A549 (cell line): Measurements from ENCODE around the gene TMEM63C.

Experiments used
- CBX2 ChIP-seq: fragments of 200-600 bp; sonication (generic); IDR thresholded peaks from 2 replicates; pipeline ENCODE4 v1.6.1; 2016; ENCODE audit warnings: low read depth, mild to moderate bottlenecking, borderline replicate concordance
- CTCF ChIP-seq: fragments of >200 bp; sonication (Bioruptor Twin); formaldehyde crosslinking; IDR thresholded peaks from 3 replicates; pipeline ENCODE4 v1.5.1; 2016
- EP300 ChIP-seq, 2 experiments: fragments of >200 bp; sonication (Bioruptor Twin); formaldehyde crosslinking; IDR thresholded peaks; 2 replicates in 1 of 2; 3 replicates in 1 of 2; pipeline ENCODE4 v1.6.1; 2016 to 2017
- JUNB ChIP-seq: fragments of >200 bp; sonication (Bioruptor Twin); formaldehyde crosslinking; IDR thresholded peaks from 2 replicates; pipeline ENCODE4 v1.6.1; 2016
- KDM1A ChIP-seq: fragments of 200-600 bp; sonication (generic); IDR thresholded peaks from 2 replicates; pipeline ENCODE4 v1.6.1; 2016; ENCODE audit warnings: low read depth, mild to moderate bottlenecking
- MAFK ChIP-seq: fragments of 450-650 bp; IDR thresholded peaks from 2 replicates; pipeline ENCODE4 v1.6.1; 2014; ENCODE audit not compliant: partially characterized antibody
- MYC ChIP-seq: IDR thresholded peaks from 2 replicates; pipeline ENCODE4 v1.6.1; 2012; ENCODE audit warnings: mild to moderate bottlenecking, inconsistent platforms, low read length, improper control_type of control experiment, borderline replicate concordance
- RFX5 ChIP-seq: fragments of 450-650 bp; IDR thresholded peaks from 2 replicates; pipeline ENCODE4 v1.7.1; 2014; ENCODE audit warnings: antibody characterized with exemption, mild to moderate bottlenecking, moderate library complexity
- TF ChIP-seq, protein P1 (sequence below): fragments of 150-350 bp; IDR thresholded peaks from 2 replicates; pipeline ENCODE4 v1.6.1; 2014; ENCODE audit warnings: low read depth, mild to moderate bottlenecking, low read length
- TF ChIP-seq, protein P2 (sequence below): fragments of 250-450 bp; sonication (Bioruptor Pico); IDR thresholded peaks from 2 replicates; pipeline ENCODE4 v1.5.0; 2021; ENCODE audit warnings: mild to moderate bottlenecking, moderate library complexity, borderline replicate concordance

GRCh38 chr14:77260199-77260598, 78.6 kb downstream of the TMEM63C start:
- TF ChIP-seq MYC (no peak), CTCF (no peak), EP300 (IDR thresholded peaks at IDR 0.05) (no peak), KDM1A (no peak), JUNB (no peak), RFX5 (no peak), MAFK (no peak), CBX2 (no peak)
- TF ChIP-seq, protein P1, sequence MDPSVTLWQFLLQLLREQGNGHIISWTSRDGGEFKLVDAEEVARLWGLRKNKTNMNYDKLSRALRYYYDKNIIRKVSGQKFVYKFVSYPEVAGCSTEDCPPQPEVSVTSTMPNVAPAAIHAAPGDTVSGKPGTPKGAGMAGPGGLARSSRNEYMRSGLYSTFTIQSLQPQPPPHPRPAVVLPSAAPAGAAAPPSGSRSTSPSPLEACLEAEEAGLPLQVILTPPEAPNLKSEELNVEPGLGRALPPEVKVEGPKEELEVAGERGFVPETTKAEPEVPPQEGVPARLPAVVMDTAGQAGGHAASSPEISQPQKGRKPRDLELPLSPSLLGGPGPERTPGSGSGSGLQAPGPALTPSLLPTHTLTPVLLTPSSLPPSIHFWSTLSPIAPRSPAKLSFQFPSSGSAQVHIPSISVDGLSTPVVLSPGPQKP = no peak
- TF ChIP-seq, protein P2, sequence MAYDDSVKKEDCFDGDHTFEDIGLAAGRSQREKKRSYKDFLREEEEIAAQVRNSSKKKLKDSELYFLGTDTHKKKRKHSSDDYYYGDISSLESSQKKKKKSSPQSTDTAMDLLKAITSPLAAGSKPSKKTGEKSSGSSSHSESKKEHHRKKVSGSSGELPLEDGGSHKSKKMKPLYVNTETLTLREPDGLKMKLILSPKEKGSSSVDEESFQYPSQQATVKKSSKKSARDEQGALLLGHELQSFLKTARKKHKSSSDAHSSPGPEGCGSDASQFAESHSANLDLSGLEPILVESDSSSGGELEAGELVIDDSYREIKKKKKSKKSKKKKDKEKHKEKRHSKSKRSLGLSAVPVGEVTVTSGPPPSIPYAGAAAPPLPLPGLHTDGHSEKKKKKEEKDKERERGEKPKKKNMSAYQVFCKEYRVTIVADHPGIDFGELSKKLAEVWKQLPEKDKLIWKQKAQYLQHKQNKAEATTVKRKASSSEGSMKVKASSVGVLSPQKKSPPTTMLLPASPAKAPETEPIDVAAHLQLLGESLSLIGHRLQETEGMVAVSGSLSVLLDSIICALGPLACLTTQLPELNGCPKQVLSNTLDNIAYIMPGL = no peak
